B cell (primary cell): Measurements from ENCODE around the gene FGF11. TPM values are rescaled to one million over a fixed set of nuclear protein-coding genes. Genes with fewer than 3 reads are reported as not detected.

Experiments used
- ATAC-seq: fragments of 200-7000 bp; cut with Tn5 transposase; one replicate; pipeline ENCODE4 v1.10.0; 2021; ENCODE audit warnings: low read depth, mild to moderate bottlenecking, moderate number of reproducible peaks, moderate library complexity
- CTCF ChIA-PET: fragments of 350-600 bp; sonication (Branson Sonifier 250); formaldehyde crosslinking; loops from one replicate; lab custom pipeline; 2021; ENCODE audit warnings: antibody characterized with exemption, inconsistent platforms; lab: Charles Lee
- POLR2A ChIA-PET: fragments of 350-600 bp; sonication (Branson Sonifier 250); formaldehyde crosslinking; loops from one replicate; lab custom pipeline; 2021; ENCODE audit warnings: antibody characterized with exemption; lab: Charles Lee
- DNase-seq: peaks from one replicate; pipeline ENCODE4 v3.0.0; 2013
- H2AFZ ChIP-seq: 2 replicates; pipeline ENCODE4 v1.6.1; 2012; ENCODE audit warnings: mild to moderate bottlenecking, low read depth, low read length; ENCODE audit not compliant: insufficient read depth, poor library complexity, severe bottlenecking
- H3K27ac ChIP-seq, 2 donors: 1 replicate in 1 of 2; 2 replicates in 1 of 2; pipeline ENCODE4 v1.5.1; 2012 to 2013; ENCODE audit warnings: low read length in 2 of 2, mild to moderate bottlenecking in 2 of 2, moderate library complexity in 1 of 2
- H3K27me3 ChIP-seq, 4 experiments: fragments of 200-600 bp in 1 of 4; sonication (generic) in 1 of 4; replicated peaks in 1 of 4; 1 replicate in 2 of 4; 2 replicates in 2 of 4; pipeline versions ENCODE4 v1.6.1 to v1.7.0; 2013 to 2016; ENCODE audit warnings: low read length in 3 of 4, mild to moderate bottlenecking in 2 of 4, mixed read lengths in 1 of 4, moderate library complexity in 1 of 4; ENCODE audit not compliant: insufficient read depth in 4 of 4, control insufficient read depth in 3 of 4; ENCODE audit errors: control extremely low read depth in 1 of 4
- H3K36me3 ChIP-seq, 2 experiments: replicated peaks in 1 of 2; 1 replicate in 1 of 2; 2 replicates in 1 of 2; pipeline versions ENCODE4 v1.6.1 to v1.7.1; 2013; ENCODE audit warnings: low read length in 1 of 2; ENCODE audit not compliant: insufficient read depth in 2 of 2, control insufficient read depth in 1 of 2; ENCODE audit errors: control extremely low read depth in 1 of 2, extremely low read depth in 1 of 2
- H3K4me1 ChIP-seq, 2 donors: fragments of 200-600 bp in 1 of 2; sonication (generic) in 1 of 2; 1 replicate in 1 of 2; 2 replicates in 1 of 2; pipeline versions ENCODE4 v1.5.1 to v1.6.1; 2013 to 2017; ENCODE audit warnings: low read length in 2 of 2; ENCODE audit not compliant: control insufficient read depth in 2 of 2, insufficient read depth in 2 of 2
- H3K4me2 ChIP-seq: replicated peaks from 2 replicates; pipeline ENCODE3; 2012; ENCODE audit warnings: mild to moderate bottlenecking, low read depth, low read length; ENCODE audit not compliant: poor library complexity, severe bottlenecking
- H3K4me3 ChIP-seq, 5 experiments: fragments of 200-600 bp in 1 of 5; sonication (generic) in 1 of 5; 1 replicate in 3 of 5; 2 replicates in 2 of 5; pipeline versions ENCODE4 v1.5.1 to v1.7.0; 2011 to 2016; ENCODE audit warnings: low read length in 4 of 5, mild to moderate bottlenecking in 4 of 5, low read depth in 2 of 5, control low read depth in 1 of 5, moderate library complexity in 1 of 5; ENCODE audit not compliant: insufficient read depth in 1 of 5; ENCODE audit errors: control extremely low read depth in 1 of 5, extremely low read depth in 1 of 5
- H3K79me2 ChIP-seq: fragments of 200-600 bp; sonication (generic); one replicate; pipeline ENCODE4 v1.6.0; 2016; ENCODE audit warnings: low read length; ENCODE audit not compliant: control insufficient read depth, insufficient read depth
- H3K9ac ChIP-seq: fragments of 200-600 bp; sonication (generic); 2 replicates; pipeline ENCODE4 v1.6.1; 2017; ENCODE audit warnings: mild to moderate bottlenecking, low read length, moderate library complexity
- H3K9me3 ChIP-seq, 3 donors: one replicate each; pipeline versions ENCODE4 v1.6.1 to v1.7.1; 2013; ENCODE audit warnings: low read length in 2 of 3; ENCODE audit not compliant: control insufficient read depth in 2 of 3, insufficient read depth in 1 of 3; ENCODE audit errors: control extremely low read depth in 1 of 3
- H4K20me1 ChIP-seq: 2 replicates; pipeline ENCODE4 v1.6.0; 2012; ENCODE audit warnings: mild to moderate bottlenecking, low read length; ENCODE audit not compliant: insufficient read depth, control insufficient read depth, poor library complexity, severe bottlenecking
- H3K27ac Mint-ChIP-seq: one replicate; pipeline ENCODE4 v1.8.0; 2021; ENCODE audit warnings: mixed read lengths
- H3K27me3 Mint-ChIP-seq: one replicate; pipeline ENCODE4 v1.8.0; 2021; ENCODE audit warnings: mixed read lengths
- H3K4me1 Mint-ChIP-seq: one replicate; pipeline ENCODE4 v1.8.0; 2021; ENCODE audit warnings: mixed read lengths
- H3K4me3 Mint-ChIP-seq: one replicate; pipeline ENCODE4 v1.8.0; 2021; ENCODE audit warnings: mixed read lengths
- H3K9me3 Mint-ChIP-seq: one replicate; pipeline ENCODE4 v1.8.0; 2022; ENCODE audit warnings: mixed read lengths; ENCODE audit not compliant: insufficient read depth
- EZH2 ChIP-seq: IDR thresholded peaks from 2 replicates; pipeline ENCODE4 v1.6.1; 2012; ENCODE audit warnings: borderline replicate concordance, low read depth, mild to moderate bottlenecking, moderate library complexity, low read length; ENCODE audit not compliant: insufficient read depth, poor library complexity, severe bottlenecking
- WGBS: methylation state at CpG from one replicate; pipeline ENCODE4 v1.1.5; 2013; ENCODE audit warnings: missing lambda C conversion rate; ENCODE audit not compliant: insufficient coverage; 5-methylcytosine and 5-hydroxymethylcytosine counted together
- intact Hi-C: fragments of 100-400 bp; cut with micrococcal nuclease; formaldehyde crosslinking; loops from one replicate; pipeline ENCODE4 v1.10.0; 2022
- polyA plus RNA-seq: library from polyadenylated mRNA; depleted of rRNA; stranded (reverse); fragments of >200 nt; gene quantifications from 2 replicates; pipeline ENCODE4 v1.2.3, GENCODE V29; 2012
- total RNA-seq, 2 donors: library from RNA; stranded (reverse); fragments of 120-200 nt in 1 of 2; gene quantifications; 1 replicate in 1 of 2; 2 replicates in 1 of 2; pipeline versions ENCODE4 v1.2.3 to v1.2.4, GENCODE V29; 2013 to 2022
- TF ChIP-seq, protein P1 (sequence below): fragments of 200-600 bp; IDR thresholded peaks from one replicate; pipeline ENCODE4 v1.8.0; 2022; ENCODE audit warnings: antibody characterized with exemption, mild to moderate bottlenecking

Gene FGF11
- total and polyA plus RNA-seq, 2 donors (not counting 1 experiment from before 2014, with no cell fraction given), result 2.7 to 4.6 TPM

- peaks cover 32% of the 10 kb centered on the region for H3K27me3 Mint-ChIP-seq
- no peak overlapping the region for H2AFZ ChIP-seq
- POLR2A ChIA-PET, result interaction anchor here (0.5 kb wide), 1 partner anchor 106 kb away, joined by 3 read pairs; no protein-coding TSS in a partner anchor
- no peaks in the 10 kb centered on the region for H3K36me3 ChIP-seq
- CTCF ChIA-PET, result no interaction called here
- H3K4me2 ChIP-seq, result peak overlapping the region; percentile 65
- ATAC-seq (no peak), DNase-seq (no peak)
- TF ChIP-seq, protein P1, sequence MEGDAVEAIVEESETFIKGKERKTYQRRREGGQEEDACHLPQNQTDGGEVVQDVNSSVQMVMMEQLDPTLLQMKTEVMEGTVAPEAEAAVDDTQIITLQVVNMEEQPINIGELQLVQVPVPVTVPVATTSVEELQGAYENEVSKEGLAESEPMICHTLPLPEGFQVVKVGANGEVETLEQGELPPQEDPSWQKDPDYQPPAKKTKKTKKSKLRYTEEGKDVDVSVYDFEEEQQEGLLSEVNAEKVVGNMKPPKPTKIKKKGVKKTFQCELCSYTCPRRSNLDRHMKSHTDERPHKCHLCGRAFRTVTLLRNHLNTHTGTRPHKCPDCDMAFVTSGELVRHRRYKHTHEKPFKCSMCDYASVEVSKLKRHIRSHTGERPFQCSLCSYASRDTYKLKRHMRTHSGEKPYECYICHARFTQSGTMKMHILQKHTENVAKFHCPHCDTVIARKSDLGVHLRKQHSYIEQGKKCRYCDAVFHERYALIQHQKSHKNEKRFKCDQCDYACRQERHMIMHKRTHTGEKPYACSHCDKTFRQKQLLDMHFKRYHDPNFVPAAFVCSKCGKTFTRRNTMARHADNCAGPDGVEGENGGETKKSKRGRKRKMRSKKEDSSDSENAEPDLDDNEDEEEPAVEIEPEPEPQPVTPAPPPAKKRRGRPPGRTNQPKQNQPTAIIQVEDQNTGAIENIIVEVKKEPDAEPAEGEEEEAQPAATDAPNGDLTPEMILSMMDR, result no peak
- no peak for TF ChIP-seq EZH2
- no peaks in the 10 kb centered on the region for H3K9me3 Mint-ChIP-seq
- H3K27ac Mint-ChIP-seq, result no peak overlapping the region
- no peaks in the 10 kb centered on the region for H3K79me2 ChIP-seq
- intact Hi-C loops, result no loop called here
- H3K9ac ChIP-seq, result no peak overlapping the region
- H3K4me3 ChIP-seq, result no peak overlapping the region
- no peak overlapping the region for H3K27ac ChIP-seq
- no peaks in the 10 kb centered on the region for H4K20me1 ChIP-seq
- WGBS, result 82% methylated on average over 6 of the region's 6 CpGs
- H3K4me1 ChIP-seq, result peaks cover 7 to 13% of the 10 kb centered on the region in 2 donors
- no peak overlapping the region for H3K4me3 Mint-ChIP-seq
- H3K27me3 ChIP-seq, result peaks cover 0 to 33% (median 4%) of the 10 kb centered on the region in 4 experiments
- H3K4me1 Mint-ChIP-seq, result peaks cover 12% of the 10 kb centered on the region
- H3K9me3 ChIP-seq, result peaks cover 0 to 4% (median 0%) of the 10 kb centered on the region in 3 donors
These were observed 30.4 kb upstream of the FGF11 start for GRCh38 chr17:7408863-7409262.

DNA sequence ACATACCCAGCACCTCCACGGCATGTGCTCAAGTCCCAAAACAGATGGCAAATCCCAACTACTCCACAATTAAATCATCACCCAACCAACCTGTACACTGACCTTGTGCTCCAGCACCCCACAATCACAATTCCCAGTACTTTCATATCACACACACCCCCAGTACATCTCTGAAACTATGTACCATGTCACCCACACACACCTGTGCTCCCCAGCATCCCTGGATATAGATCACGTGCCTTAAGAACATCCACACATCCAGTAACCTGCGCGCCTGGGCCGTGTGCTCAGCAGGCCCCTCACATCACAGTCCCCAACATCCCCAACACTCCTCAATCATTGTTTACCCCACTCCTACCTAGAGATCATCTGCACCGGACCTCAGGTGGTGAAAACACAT is 29.6 kb upstream of the FGF11 start:
- no peak for ATAC-seq
- no peak overlapping the region for H3K4me3 Mint-ChIP-seq
- Histone ChIP-seq H3K36me3 (no peaks in the 10 kb centered on the region), H3K9me3 (peaks cover 0 to 4% (median 0%) of the 10 kb centered on the region in 3 donors), H3K27ac (no peak overlapping the region), H2AFZ (no peak overlapping the region), H3K4me1 (peaks cover 7 to 13% of the 10 kb centered on the region in 2 donors), H3K79me2 (no peaks in the 10 kb centered on the region), H3K4me2 (no peak overlapping the region), H3K9ac (no peak overlapping the region), H3K27me3 (peaks cover 0 to 33% (median 4%) of the 10 kb centered on the region in 4 experiments), H3K4me3 (no peak overlapping the region), H4K20me1 (no peaks in the 10 kb centered on the region)
- DNase-seq, result no peak
- H3K4me1 Mint-ChIP-seq, result peaks cover 6% of the 10 kb centered on the region
- ChIA-PET CTCF (no interaction called here), POLR2A (no interaction called here)
- TF ChIP-seq, protein P1, result no peak
- no peak for TF ChIP-seq EZH2
- WGBS, result 94% methylated on average over 6 of the region's 6 CpGs
- intact Hi-C loops, result no loop called here
- H3K27me3 Mint-ChIP-seq, result peaks cover 32% of the 10 kb centered on the region
- H3K9me3 Mint-ChIP-seq, result no peaks in the 10 kb centered on the region
- H3K27ac Mint-ChIP-seq, result no peak overlapping the region
